ENCODE data around the gene LBR.

DNA sequence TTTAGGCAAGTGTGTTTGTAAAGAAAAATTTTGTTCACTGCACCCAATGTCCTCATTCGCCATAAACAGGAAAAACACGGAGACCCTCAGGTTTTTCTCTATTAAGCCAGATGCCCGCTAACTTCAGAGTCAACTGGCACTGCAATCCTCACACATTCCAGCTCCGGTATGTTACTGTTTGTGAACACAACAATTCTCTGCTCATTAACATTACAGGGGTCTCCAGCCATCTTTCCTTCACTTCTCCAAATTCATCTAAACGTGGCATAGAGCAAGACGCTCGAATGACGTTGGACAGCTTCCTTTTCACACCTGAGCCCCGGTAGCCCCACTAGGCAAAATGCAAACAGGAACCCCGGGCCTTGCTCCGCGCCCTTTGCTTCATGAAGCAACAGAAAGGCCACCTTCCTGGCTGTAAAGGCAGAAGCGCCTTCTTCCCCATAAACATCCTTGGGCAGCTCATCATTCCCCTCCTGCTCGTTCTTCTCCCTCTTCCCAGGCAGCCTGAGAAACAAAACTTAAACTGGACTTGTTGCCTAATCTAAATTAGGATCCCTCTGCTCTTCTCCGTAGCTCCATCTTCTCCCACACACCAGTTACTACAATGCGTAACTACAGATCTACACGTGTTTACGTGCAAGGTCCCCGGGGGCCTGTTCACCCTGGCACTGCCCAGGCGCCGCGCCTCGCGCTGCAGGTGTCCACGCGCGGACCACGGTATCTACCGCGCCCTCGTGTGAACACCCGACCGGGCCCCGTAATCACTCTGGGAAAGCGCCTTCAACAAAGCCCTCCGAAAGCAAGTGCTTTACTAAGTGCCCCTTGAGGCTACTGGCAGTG is 1.2 kb downstream of the LBR start:
- TF ChIP-seq CTCF (optimal IDR thresholded peaks at IDR 0.05 in 1 of 3, IDR thresholded peaks at IDR 0.05 in 1 of 3, conservative IDR thresholded peaks at IDR 0.05 in 1 of 3; ENCODE audit: extremely low read depth in 1 of 3, insufficient read depth in 2 of 3, low read length in 3 of 3) (no peak), EZH2 (IDR thresholded peaks at IDR 0.05; ENCODE audit: low read length) (no peak)
